Spinal cord (tissue), 10 donors: ENCODE data around the gene ITGAV. TPM values are rescaled to one million over a fixed set of nuclear protein-coding genes. Genes with fewer than 3 reads are reported as not detected.

Experiments
- DNase-seq, 6 donors: peaks; one replicate each; pipeline versions ENCODE4 v3.0.0 to v3.0.0-alpha.2; 2013 to 2015; ENCODE audit warnings: low spot score in 6 of 6, low read depth in 4 of 6
- H3K27ac ChIP-seq: one replicate; pipeline ENCODE4 v1.5.1; 2013; ENCODE audit warnings: low read depth, low read length, control low read depth
- H3K27me3 ChIP-seq: one replicate; pipeline ENCODE4 v1.6.1; 2013; ENCODE audit warnings: low read length; ENCODE audit not compliant: control insufficient read depth, insufficient read depth
- H3K36me3 ChIP-seq: one replicate; pipeline ENCODE4 v1.6.1; 2013; ENCODE audit warnings: low read length; ENCODE audit not compliant: control insufficient read depth, insufficient read depth
- H3K4me1 ChIP-seq: one replicate; pipeline ENCODE4 v1.6.1; 2013; ENCODE audit warnings: low read length; ENCODE audit not compliant: control insufficient read depth, insufficient read depth
- H3K4me3 ChIP-seq: one replicate; pipeline ENCODE4 v1.5.1; 2013; ENCODE audit warnings: low read depth, low read length, control low read depth
- H3K9me3 ChIP-seq: one replicate; pipeline ENCODE4 v1.6.1; 2013; ENCODE audit warnings: low read length; ENCODE audit not compliant: control insufficient read depth, insufficient read depth
- WGBS: methylation state at CpG from one replicate; pipeline ENCODE4 v1.1.5; 2013; ENCODE audit warnings: missing lambda C conversion rate; ENCODE audit not compliant: insufficient coverage; 5-methylcytosine and 5-hydroxymethylcytosine counted together
- polyA plus RNA-seq, 2 donors: library from polyadenylated mRNA; unstranded; fragments of 120-200 nt; gene quantifications; one replicate each; pipeline ENCODE4 v1.2.1, GENCODE V29; 2013; ENCODE audit not compliant: insufficient read length in 2 of 2
- total RNA-seq, 2 donors: library from RNA; depleted of rRNA in 1 of 2; stranded (reverse); fragments of 120-200 nt in 1 of 2; fragments of >200 nt in 1 of 2; gene quantifications; one replicate each; pipeline versions ENCODE4 v1.2.3 to v1.2.4, GENCODE V29; 2013 to 2014
- donor health status: healthy.

ITGAV gene
- total and polyA plus RNA-seq, 4 donors, result 42.8 to 146 (median 99.2) TPM

DNA sequence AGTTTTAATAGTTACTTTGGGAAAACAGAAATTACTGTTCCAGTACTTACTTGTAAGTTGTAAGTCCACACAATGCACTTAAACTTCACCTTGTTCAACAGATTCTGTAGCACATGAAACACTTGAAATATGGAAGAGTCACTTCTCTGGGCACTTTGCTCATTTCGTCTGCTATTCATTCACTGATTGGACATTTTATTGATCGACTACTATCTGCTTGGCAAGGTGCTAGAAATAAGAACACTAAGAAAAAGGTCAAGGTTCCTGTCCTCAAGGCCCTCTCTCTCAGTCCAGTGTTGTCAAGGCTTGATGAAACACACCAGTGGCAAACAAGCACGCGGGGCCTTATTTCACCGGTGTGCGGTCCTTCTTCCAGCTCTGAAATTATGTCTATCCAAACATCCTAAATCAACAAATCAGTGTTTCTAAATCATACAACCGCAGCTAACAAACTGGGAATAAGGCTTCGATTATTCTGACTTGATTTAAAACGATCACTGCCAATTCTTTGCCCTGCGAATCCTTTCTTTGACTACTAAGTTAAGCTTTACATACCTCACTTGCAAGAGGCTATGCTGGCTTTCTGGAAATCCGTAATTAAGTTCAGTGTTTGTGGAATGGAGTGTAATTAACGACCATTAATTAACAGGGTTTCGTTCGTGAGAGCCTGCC lies 780 bp upstream of the ITGAV start:
- DNase-seq, result peak in 2 of 6 donors; percentile 47 to 59
- Histone ChIP-seq H3K4me3 (peak overlapping the region; percentile 94), H3K27ac (peak overlapping the region; percentile 97), H3K27me3 (no peaks in the 10 kb centered on the region), H3K9me3 (no peaks in the 10 kb centered on the region), H3K36me3 (no peaks in the 10 kb centered on the region), H3K4me1 (peaks cover 3% of the 10 kb centered on the region)
- WGBS, result 26% methylated on average over 12 of the region's 14 CpGs

- Histone ChIP-seq H3K4me3 (peak overlapping the region; percentile 94), H3K9me3 (no peaks in the 10 kb centered on the region), H3K27me3 (no peaks in the 10 kb centered on the region), H3K36me3 (no peaks in the 10 kb centered on the region), H3K27ac (peak overlapping the region; percentile 97), H3K4me1 (peaks cover 3% of the 10 kb centered on the region)
- under 1% methylated on average over 23 of the region's 32 CpGs for WGBS
- peak in 5 of 6 donors; percentile 28 to 81 (median 50) for DNase-seq
Measured at GRCh38 chr2:186590350-186590758, 498 bp downstream of the ITGAV start.

GRCh38 chr2:186590759-186591505 lies 1.1 kb downstream of the ITGAV start:
- Histone ChIP-seq H3K27ac (peak overlapping the region; percentile 97), H3K4me1 (peaks cover 3% of the 10 kb centered on the region), H3K36me3 (no peaks in the 10 kb centered on the region), H3K27me3 (no peaks in the 10 kb centered on the region), H3K4me3 (peak overlapping the region; percentile 94), H3K9me3 (no peaks in the 10 kb centered on the region)
- peak in 5 of 6 donors; percentile 35 to 80 (median 61) for DNase-seq
- 0% methylated on average over 8 of the region's 17 CpGs for WGBS

DNA sequence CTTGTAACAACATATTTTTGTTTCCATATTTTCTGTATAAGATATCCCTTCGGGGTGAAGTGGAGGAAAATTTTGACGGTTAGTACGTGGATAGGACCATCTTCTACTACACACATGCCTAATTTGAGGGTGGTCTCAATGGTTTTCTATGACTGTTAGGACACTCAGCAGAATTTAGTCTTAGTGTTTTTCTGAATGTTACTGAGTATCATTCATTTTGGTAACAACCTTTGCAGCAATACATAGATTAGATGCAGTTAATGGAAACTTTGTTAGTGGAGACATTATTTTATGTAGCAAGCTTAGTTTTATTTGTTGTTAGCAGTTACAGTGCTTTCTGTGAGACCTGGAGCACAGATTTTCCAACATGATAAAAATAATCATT lies 1.6 kb downstream of the ITGAV start:
- no CpG with 5 or more reads among the region's 3 CpGs for WGBS
- no peaks in the 10 kb centered on the region for H3K9me3 ChIP-seq
- H3K27me3 ChIP-seq, result no peaks in the 10 kb centered on the region
- no peaks in the 10 kb centered on the region for H3K36me3 ChIP-seq
- peak overlapping the region; percentile 94 for H3K4me3 ChIP-seq
- H3K27ac ChIP-seq, result peak overlapping the region; percentile 97
- H3K4me1 ChIP-seq, result peaks cover 3% of the 10 kb centered on the region
- DNase-seq, result no peak

DNA sequence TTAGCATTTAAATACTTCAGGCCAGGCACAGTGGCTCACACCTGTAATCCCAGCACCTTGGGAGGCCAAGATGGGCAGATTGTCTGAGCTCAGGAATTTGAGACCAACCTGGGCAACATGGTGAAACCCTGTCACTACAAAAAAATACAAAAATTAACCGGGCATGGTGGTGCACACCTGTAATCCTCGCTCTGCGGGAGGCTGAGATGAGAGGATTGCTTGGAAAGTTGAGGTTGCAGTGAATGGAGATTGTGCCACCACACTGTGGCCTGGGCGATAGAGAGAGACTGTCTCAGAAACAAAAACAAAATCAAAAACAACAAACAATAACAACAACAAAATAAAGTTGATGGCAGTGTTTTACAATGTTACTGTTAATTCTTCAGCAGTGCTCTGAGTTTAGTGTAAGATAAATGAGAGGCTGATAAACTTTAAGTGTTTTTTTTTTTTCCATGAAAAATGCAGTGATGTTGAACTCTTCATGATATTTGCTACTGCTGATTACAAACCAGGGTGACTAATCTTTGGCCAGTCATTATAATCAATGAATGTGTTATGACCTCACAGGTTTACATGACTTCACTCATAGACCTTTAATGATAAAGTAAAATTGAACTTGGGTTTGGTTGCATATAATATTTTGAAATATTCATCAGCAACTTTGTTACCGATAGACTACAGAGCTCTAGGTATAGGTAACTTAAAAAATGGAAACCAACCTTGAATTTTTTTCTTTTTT lies 2.5 kb downstream of the ITGAV start:
- H3K4me1 ChIP-seq, result peaks cover 3% of the 10 kb centered on the region
- H3K27me3 ChIP-seq, result no peaks in the 10 kb centered on the region
- no peak overlapping the region for H3K4me3 ChIP-seq
- no peaks in the 10 kb centered on the region for H3K36me3 ChIP-seq
- no CpG with 5 or more reads among the region's 5 CpGs for WGBS
- H3K27ac ChIP-seq, result no peak overlapping the region
- no peak for DNase-seq
- no peaks in the 10 kb centered on the region for H3K9me3 ChIP-seq

GRCh38 chr2:186593523-186593922 lies 3.7 kb downstream of the ITGAV start:
- Histone ChIP-seq H3K27ac (no peak overlapping the region), H3K4me1 (peaks cover 6% of the 10 kb centered on the region), H3K9me3 (no peaks in the 10 kb centered on the region), H3K27me3 (no peaks in the 10 kb centered on the region), H3K4me3 (no peak overlapping the region), H3K36me3 (no peaks in the 10 kb centered on the region)
- no CpG with 5 or more reads among the region's 3 CpGs for WGBS
- no peak for DNase-seq

DNA sequence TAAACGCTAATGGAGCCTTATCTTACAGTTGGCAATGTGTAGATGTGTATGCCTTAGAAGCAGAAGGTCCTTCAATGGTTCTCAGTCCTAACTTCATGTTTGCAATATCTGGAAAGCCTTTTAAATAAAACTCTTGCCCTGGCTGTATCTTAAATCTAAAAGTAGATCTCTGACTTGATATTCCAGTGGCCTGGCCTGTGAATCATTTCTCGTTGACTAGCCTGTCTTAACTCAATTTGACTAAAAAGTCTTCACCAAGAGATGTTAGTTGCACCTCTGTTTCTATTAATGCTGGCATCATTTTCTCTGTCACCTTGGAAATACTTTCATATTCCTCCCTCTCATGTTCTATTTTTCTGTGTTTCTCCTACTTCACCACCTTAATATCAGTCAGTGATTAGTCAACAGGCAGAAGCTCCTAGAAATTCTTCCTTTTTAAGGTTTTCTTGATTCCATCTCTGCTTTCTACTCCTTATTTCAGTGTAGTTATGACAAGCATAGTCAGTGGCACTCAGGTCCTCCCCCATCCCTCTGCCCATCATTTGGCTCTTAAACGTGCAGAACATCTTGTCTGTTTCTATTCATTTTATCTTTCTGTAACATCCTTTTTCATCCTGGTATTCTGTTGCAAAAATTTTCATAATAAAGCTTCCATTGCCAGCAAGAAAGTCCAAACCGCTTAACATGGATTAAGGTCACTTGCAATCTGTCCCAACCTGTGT lies 4.3 kb downstream of the ITGAV start:
- H3K9me3 ChIP-seq, result no peaks in the 10 kb centered on the region
- DNase-seq, result no peak
- no peaks in the 10 kb centered on the region for H3K27me3 ChIP-seq
- peaks cover 6% of the 10 kb centered on the region for H3K4me1 ChIP-seq
- no peak overlapping the region for H3K4me3 ChIP-seq
- H3K27ac ChIP-seq, result no peak overlapping the region
- 57% methylated on average over 2 of the region's 4 CpGs for WGBS
- no peaks in the 10 kb centered on the region for H3K36me3 ChIP-seq

- DNase-seq, result peak in 4 of 6 donors; percentile 30 to 65 (median 50)
- Histone ChIP-seq H3K27me3 (no peaks in the 10 kb centered on the region), H3K4me3 (no peak overlapping the region), H3K4me1 (peaks cover 6% of the 10 kb centered on the region), H3K36me3 (no peaks in the 10 kb centered on the region), H3K9me3 (no peaks in the 10 kb centered on the region), H3K27ac (peak overlapping the region; percentile 43)
- 24% methylated on average over 2 of the region's 2 CpGs for WGBS
Measured at GRCh38 chr2:186595219-186595618, 5.4 kb downstream of the ITGAV start.

- H3K36me3 ChIP-seq, result no peaks in the 10 kb centered on the region
- H3K9me3 ChIP-seq, result no peaks in the 10 kb centered on the region
- H3K27ac ChIP-seq, result no peak overlapping the region
- no peak for DNase-seq
- 90% methylated on average over 2 of the region's 3 CpGs for WGBS
- H3K4me1 ChIP-seq, result peaks cover 3% of the 10 kb centered on the region
- no peaks in the 10 kb centered on the region for H3K27me3 ChIP-seq
- no peak overlapping the region for H3K4me3 ChIP-seq
Measured at GRCh38 chr2:186599186-186599778, 9.4 kb downstream of the ITGAV start.
